K562 (cell line): ENCODE data around the gene ZFPM1.

Experiments
- CEBPB ChIP-seq: fragments of 450-650 bp; IDR thresholded peaks from 2 replicates; pipeline ENCODE4 v1.6.1; 2016; ENCODE audit warnings: missing genetic modification characterization, missing compliant biosample characterization
- CHD4 ChIP-seq: fragments of 200-600 bp; sonication (generic); IDR thresholded peaks from 3 replicates; pipeline ENCODE4 v1.6.1; 2012; ENCODE audit warnings: low read depth, mild to moderate bottlenecking, mixed read lengths, low read length, inconsistent platforms; ENCODE audit not compliant: insufficient read depth, insufficient replicate concordance, poor library complexity, severe bottlenecking
- HCFC1 ChIP-seq: IDR thresholded peaks from 2 replicates; pipeline ENCODE4 v1.6.1; 2012; ENCODE audit warnings: low read depth, low read length, improper control_type of control experiment
- NFYB ChIP-seq: IDR thresholded peaks from 2 replicates; pipeline ENCODE4 v1.6.1; 2011; ENCODE audit warnings: mild to moderate bottlenecking, moderate library complexity; ENCODE audit not compliant: insufficient read length; ENCODE audit errors: extremely low read depth
- NR3C1 ChIP-seq: sonication (generic); formaldehyde crosslinking; IDR thresholded peaks from 2 replicates; pipeline ENCODE4 v1.8.1; 2022; ENCODE audit warnings: missing genetic modification reagents
- PTBP1 ChIP-seq: fragments of 200-400 bp; formaldehyde crosslinking; IDR thresholded peaks from 2 replicates; pipeline ENCODE4 v1.6.1; 2017; ENCODE audit warnings: low read depth, low read length
- TCF7L2 ChIP-seq: fragments of 150-350 bp; IDR thresholded peaks from 2 replicates; pipeline ENCODE4 v1.6.1; 2016; ENCODE audit warnings: low read depth, mild to moderate bottlenecking, low read length, moderate library complexity
- ZNF24 ChIP-seq: fragments of 450-650 bp; IDR thresholded peaks from 2 replicates; pipeline ENCODE4 v1.6.1; 2016
- TF ChIP-seq, protein P1 (sequence below), 3 experiments: IDR thresholded peaks in 2 of 3; conservative IDR thresholded peaks in 1 of 3; 2 replicates each; pipeline ENCODE4 v1.5.1; 2011 to 2012; ENCODE audit warnings: low read length in 3 of 3, mild to moderate bottlenecking in 3 of 3, control low read depth in 2 of 3, improper control_type of control experiment in 1 of 3, inconsistent platforms in 1 of 3, low read depth in 1 of 3, mixed read lengths in 1 of 3, moderate library complexity in 1 of 3; ENCODE audit not compliant: insufficient read depth in 2 of 3
- TF ChIP-seq, protein P2 (sequence below): sonication (generic); formaldehyde crosslinking; IDR thresholded peaks from 2 replicates; pipeline ENCODE4 v1.8.1; 2023; ENCODE audit warnings: mild to moderate bottlenecking, missing genetic modification reagents
- TF ChIP-seq, protein P3 (sequence below): sonication (generic); formaldehyde crosslinking; IDR thresholded peaks from 2 replicates; pipeline ENCODE4 v1.9.0; 2022; ENCODE audit warnings: mild to moderate bottlenecking, missing genetic modification reagents
- TF ChIP-seq, protein P4 (sequence below): fragments of 200-400 bp; formaldehyde crosslinking; IDR thresholded peaks from 2 replicates; pipeline ENCODE4 v1.6.1; 2017; ENCODE audit warnings: mild to moderate bottlenecking, low read depth, low read length, moderate library complexity

DNA sequence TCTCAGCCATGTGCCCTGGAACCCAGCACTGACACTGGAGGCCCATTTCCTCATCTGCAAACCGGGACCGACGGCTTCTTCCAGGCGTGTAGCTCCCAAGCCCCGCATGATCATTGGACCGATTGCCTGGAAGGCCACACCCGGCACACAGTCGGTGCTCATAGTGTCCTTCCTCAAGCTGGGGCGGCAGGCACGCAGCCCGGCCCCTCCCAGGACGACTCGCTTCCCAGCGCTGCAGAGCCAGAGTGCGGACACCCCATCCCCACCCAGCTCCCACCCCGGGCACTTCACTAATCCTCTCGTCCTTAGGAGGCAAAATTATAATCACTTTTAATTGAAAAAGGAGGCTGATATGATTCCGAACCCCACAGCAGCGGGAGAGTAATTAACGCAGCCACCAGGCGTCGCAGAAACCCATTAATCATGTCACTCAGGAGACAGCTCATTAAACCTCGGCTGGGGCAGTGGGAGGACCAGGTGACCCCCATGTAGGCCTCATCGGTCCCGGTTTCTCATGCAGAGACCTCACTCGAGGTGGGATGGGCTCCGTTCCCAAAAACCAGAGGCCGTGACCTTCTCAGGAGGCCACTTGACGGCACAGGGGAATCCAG lies 37.3 kb upstream of the ZFPM1 start:
- TF ChIP-seq ZNF24 = no peak
- TF ChIP-seq TCF7L2 = no peak
- TF ChIP-seq CHD4 = no peak
- TF ChIP-seq, protein P1, sequence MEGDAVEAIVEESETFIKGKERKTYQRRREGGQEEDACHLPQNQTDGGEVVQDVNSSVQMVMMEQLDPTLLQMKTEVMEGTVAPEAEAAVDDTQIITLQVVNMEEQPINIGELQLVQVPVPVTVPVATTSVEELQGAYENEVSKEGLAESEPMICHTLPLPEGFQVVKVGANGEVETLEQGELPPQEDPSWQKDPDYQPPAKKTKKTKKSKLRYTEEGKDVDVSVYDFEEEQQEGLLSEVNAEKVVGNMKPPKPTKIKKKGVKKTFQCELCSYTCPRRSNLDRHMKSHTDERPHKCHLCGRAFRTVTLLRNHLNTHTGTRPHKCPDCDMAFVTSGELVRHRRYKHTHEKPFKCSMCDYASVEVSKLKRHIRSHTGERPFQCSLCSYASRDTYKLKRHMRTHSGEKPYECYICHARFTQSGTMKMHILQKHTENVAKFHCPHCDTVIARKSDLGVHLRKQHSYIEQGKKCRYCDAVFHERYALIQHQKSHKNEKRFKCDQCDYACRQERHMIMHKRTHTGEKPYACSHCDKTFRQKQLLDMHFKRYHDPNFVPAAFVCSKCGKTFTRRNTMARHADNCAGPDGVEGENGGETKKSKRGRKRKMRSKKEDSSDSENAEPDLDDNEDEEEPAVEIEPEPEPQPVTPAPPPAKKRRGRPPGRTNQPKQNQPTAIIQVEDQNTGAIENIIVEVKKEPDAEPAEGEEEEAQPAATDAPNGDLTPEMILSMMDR (IDR thresholded peaks at IDR 0.05 in 2 of 3, conservative IDR thresholded peaks at IDR 0.05 in 1 of 3; ENCODE audit: insufficient read depth in 2 of 3, low read depth in 1 of 3, low read length in 3 of 3) = peak; percentile 37 to 62 (median 59)
- TF ChIP-seq PTBP1 = no peak
- TF ChIP-seq, protein P2, sequence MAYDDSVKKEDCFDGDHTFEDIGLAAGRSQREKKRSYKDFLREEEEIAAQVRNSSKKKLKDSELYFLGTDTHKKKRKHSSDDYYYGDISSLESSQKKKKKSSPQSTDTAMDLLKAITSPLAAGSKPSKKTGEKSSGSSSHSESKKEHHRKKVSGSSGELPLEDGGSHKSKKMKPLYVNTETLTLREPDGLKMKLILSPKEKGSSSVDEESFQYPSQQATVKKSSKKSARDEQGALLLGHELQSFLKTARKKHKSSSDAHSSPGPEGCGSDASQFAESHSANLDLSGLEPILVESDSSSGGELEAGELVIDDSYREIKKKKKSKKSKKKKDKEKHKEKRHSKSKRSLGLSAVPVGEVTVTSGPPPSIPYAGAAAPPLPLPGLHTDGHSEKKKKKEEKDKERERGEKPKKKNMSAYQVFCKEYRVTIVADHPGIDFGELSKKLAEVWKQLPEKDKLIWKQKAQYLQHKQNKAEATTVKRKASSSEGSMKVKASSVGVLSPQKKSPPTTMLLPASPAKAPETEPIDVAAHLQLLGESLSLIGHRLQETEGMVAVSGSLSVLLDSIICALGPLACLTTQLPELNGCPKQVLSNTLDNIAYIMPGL = no peak
- no peak for TF ChIP-seq HCFC1
- TF ChIP-seq, protein P3, sequence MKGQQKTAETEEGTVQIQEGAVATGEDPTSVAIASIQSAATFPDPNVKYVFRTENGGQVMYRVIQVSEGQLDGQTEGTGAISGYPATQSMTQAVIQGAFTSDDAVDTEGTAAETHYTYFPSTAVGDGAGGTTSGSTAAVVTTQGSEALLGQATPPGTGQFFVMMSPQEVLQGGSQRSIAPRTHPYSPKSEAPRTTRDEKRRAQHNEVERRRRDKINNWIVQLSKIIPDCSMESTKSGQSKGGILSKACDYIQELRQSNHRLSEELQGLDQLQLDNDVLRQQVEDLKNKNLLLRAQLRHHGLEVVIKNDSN (CRISPR knock-in tag) = no peak
- no peak for TF ChIP-seq NFYB
- no peak for TF ChIP-seq NR3C1 (CRISPR knock-in tag)
- TF ChIP-seq, protein P4, sequence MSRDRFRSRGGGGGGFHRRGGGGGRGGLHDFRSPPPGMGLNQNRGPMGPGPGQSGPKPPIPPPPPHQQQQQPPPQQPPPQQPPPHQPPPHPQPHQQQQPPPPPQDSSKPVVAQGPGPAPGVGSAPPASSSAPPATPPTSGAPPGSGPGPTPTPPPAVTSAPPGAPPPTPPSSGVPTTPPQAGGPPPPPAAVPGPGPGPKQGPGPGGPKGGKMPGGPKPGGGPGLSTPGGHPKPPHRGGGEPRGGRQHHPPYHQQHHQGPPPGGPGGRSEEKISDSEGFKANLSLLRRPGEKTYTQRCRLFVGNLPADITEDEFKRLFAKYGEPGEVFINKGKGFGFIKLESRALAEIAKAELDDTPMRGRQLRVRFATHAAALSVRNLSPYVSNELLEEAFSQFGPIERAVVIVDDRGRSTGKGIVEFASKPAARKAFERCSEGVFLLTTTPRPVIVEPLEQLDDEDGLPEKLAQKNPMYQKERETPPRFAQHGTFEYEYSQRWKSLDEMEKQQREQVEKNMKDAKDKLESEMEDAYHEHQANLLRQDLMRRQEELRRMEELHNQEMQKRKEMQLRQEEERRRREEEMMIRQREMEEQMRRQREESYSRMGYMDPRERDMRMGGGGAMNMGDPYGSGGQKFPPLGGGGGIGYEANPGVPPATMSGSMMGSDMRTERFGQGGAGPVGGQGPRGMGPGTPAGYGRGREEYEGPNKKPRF = no peak
- no peak for TF ChIP-seq CEBPB (tag)
